A549 (cell line): ENCODE measurements around the gene DGKA. TPM values are rescaled to one million over a fixed set of nuclear protein-coding genes. Genes with fewer than 3 reads are reported as not detected.
A peak's percentile ranks its signal among the peaks of the same experiment; 100 is the strongest.

Source experiments
- ATAC-seq, 2 experiments: fragments of 200-7000 bp in 1 of 2; fragments of >200 bp in 1 of 2; cut with Nextera tagmentation in 1 of 2; cut with Tn5 transposase in 1 of 2; 3 replicates each; pipeline versions ENCODE4 v1.8.0 to v1.9.1; 2018 to 2020; ENCODE audit warnings: mild to moderate bottlenecking in 1 of 2, moderate library complexity in 1 of 2
- CTCF ChIA-PET: fragments of 300-600 bp; sonication (Branson Sonifier 250); formaldehyde crosslinking; extraction: SDS; loops from one replicate; lab custom pipeline; 2021; ENCODE audit warnings: antibody characterized with exemption, inconsistent platforms; lab: Yijun Ruan, JAX
- POLR2A ChIA-PET: fragments of 350-600 bp; formaldehyde crosslinking; extraction: SDS; loops from one replicate; lab custom pipeline; 2021; ENCODE audit warnings: antibody characterized with exemption, inconsistent platforms; lab: Yijun Ruan, JAX
- DNase-seq, 2 experiments: peaks; one replicate each; pipeline versions ENCODE4 v3.0.0 to v3.0.0-alpha.2; 2011 to 2016; ENCODE audit warnings: low read depth in 1 of 2, low spot score in 1 of 2
- FAIRE-seq: peaks from 2 replicates; lab custom pipeline; 2011; peaks lifted over from hg19 to GRCh38; lab: Jason Lieb, UNC
- H3K27ac ChIP-seq, 2 experiments: fragments of >200 bp; sonication (Bioruptor Twin); formaldehyde crosslinking; 3 replicates each; pipeline ENCODE4 v1.5.1; 2016 to 2017
- H3K4me1 ChIP-seq: fragments of >200 bp; sonication (Bioruptor Twin); formaldehyde crosslinking; 3 replicates; pipeline ENCODE4 v1.6.1; 2016
- H3K4me2 ChIP-seq: fragments of >200 bp; sonication (Bioruptor Twin); formaldehyde crosslinking; 3 replicates; pipeline ENCODE4 v1.6.1; 2016
- H3K4me3 ChIP-seq: fragments of >200 bp; sonication (Bioruptor Twin); formaldehyde crosslinking; 3 replicates; pipeline ENCODE4 v1.5.1; 2016
- H3K9me3 ChIP-seq: fragments of >200 bp; sonication (Bioruptor Twin); formaldehyde crosslinking; 3 replicates; pipeline ENCODE4 v1.6.1; 2016
- BHLHE40 ChIP-seq: IDR thresholded peaks from 2 replicates; pipeline ENCODE4 v1.6.1; 2012; ENCODE audit warnings: low read depth, low read length, inconsistent platforms
- CBX2 ChIP-seq: fragments of 200-600 bp; sonication (generic); IDR thresholded peaks from 2 replicates; pipeline ENCODE4 v1.6.1; 2016; ENCODE audit warnings: low read depth, mild to moderate bottlenecking, borderline replicate concordance
- CHD4 ChIP-seq: fragments of 200-600 bp; sonication (generic); IDR thresholded peaks from 2 replicates; pipeline ENCODE4 v1.6.1; 2016; ENCODE audit warnings: antibody characterized with exemption, mild to moderate bottlenecking, borderline replicate concordance
- EHF ChIP-seq: fragments of 250-450 bp; sonication (Bioruptor Pico); IDR thresholded peaks from 2 replicates; pipeline ENCODE4 v1.5.0; 2020; ENCODE audit warnings: mild to moderate bottlenecking
- ESRRA ChIP-seq: fragments of 150-350 bp; IDR thresholded peaks from 2 replicates; pipeline ENCODE4 v1.6.1; 2014; ENCODE audit warnings: mild to moderate bottlenecking, low read length, borderline replicate concordance
- FOSL2 ChIP-seq, 2 experiments: fragments of 450-650 bp in 1 of 2; fragments of >200 bp in 1 of 2; sonication (Bioruptor Twin) in 1 of 2; formaldehyde crosslinking; IDR thresholded peaks; 2 replicates each; pipeline versions ENCODE4 v1.5.0 to v1.6.1; 2016 to 2020; ENCODE audit warnings: mild to moderate bottlenecking in 1 of 2, moderate library complexity in 1 of 2
- FOXS1 ChIP-seq: fragments of 250-450 bp; sonication (Bioruptor Pico); IDR thresholded peaks from 2 replicates; pipeline ENCODE4 v1.5.0; 2020; ENCODE audit warnings: mild to moderate bottlenecking, moderate library complexity
- GATA3 ChIP-seq: IDR thresholded peaks from 2 replicates; pipeline ENCODE4 v1.6.1; 2012; ENCODE audit warnings: borderline replicate concordance
- HDAC2 ChIP-seq: fragments of 200-600 bp; sonication (generic); IDR thresholded peaks from 2 replicates; pipeline ENCODE4 v1.6.1; 2016
- HOXA7 ChIP-seq: fragments of 250-450 bp; sonication (Bioruptor Pico); IDR thresholded peaks from 2 replicates; pipeline ENCODE4 v1.5.0; 2020; ENCODE audit warnings: mild to moderate bottlenecking, moderate library complexity
- HOXB13 ChIP-seq: fragments of 250-450 bp; sonication (Bioruptor Pico); IDR thresholded peaks from 2 replicates; pipeline ENCODE4 v1.5.0; 2020; ENCODE audit warnings: low read depth, mild to moderate bottlenecking, moderate library complexity
- JUN ChIP-seq, 2 experiments: fragments of >200 bp; sonication (Bioruptor Twin); formaldehyde crosslinking; IDR thresholded peaks; 2 replicates in 1 of 2; 3 replicates in 1 of 2; pipeline ENCODE4 v1.6.1; 2016 to 2017
- MAZ ChIP-seq: fragments of 150-350 bp; IDR thresholded peaks from 2 replicates; pipeline ENCODE4 v1.6.1; 2014; ENCODE audit warnings: antibody characterized with exemption, low read depth, low read length, borderline replicate concordance
- NPAS2 ChIP-seq: fragments of 250-450 bp; sonication (Bioruptor Pico); IDR thresholded peaks from 2 replicates; pipeline ENCODE4 v1.8.0; 2022; ENCODE audit warnings: mild to moderate bottlenecking, moderate library complexity, borderline replicate concordance
- PBX3 ChIP-seq: IDR thresholded peaks from 2 replicates; pipeline ENCODE4 v1.6.1; 2012
- POLR2AphosphoS2 ChIP-seq: conservative IDR thresholded peaks from 2 replicates; pipeline ENCODE4 v1.6.1; 2012; ENCODE audit warnings: low read length, improper control_type of control experiment, inconsistent platforms
- RAD21 ChIP-seq, 2 experiments: fragments of >200 bp in 1 of 2; sonication (Bioruptor Twin) in 1 of 2; formaldehyde crosslinking in 1 of 2; IDR thresholded peaks in 1 of 2; conservative IDR thresholded peaks in 1 of 2; 2 replicates in 1 of 2; 3 replicates in 1 of 2; pipeline ENCODE4 v1.6.1; 2012 to 2018; ENCODE audit warnings: inconsistent platforms in 1 of 2
- RFX5 ChIP-seq: fragments of 450-650 bp; IDR thresholded peaks from 2 replicates; pipeline ENCODE4 v1.7.1; 2014; ENCODE audit warnings: antibody characterized with exemption, mild to moderate bottlenecking, moderate library complexity
- RNF2 ChIP-seq: fragments of 200-600 bp; sonication (generic); IDR thresholded peaks from 2 replicates; pipeline ENCODE4 v1.6.1; 2016; ENCODE audit warnings: low read depth, mild to moderate bottlenecking, antibody characterized with exemption, moderate library complexity, borderline replicate concordance
- TFCP2L1 ChIP-seq: fragments of 250-450 bp; sonication (Bioruptor Pico); IDR thresholded peaks from 2 replicates; pipeline ENCODE4 v1.5.0; 2021; ENCODE audit warnings: mild to moderate bottlenecking
- TP53 ChIP-seq: fragments of 250-450 bp; sonication (Bioruptor Pico); IDR thresholded peaks from 2 replicates; pipeline ENCODE4 v1.5.0; 2021; ENCODE audit warnings: mild to moderate bottlenecking, moderate library complexity
- ZC3H11A ChIP-seq: fragments of 450-650 bp; IDR thresholded peaks from 2 replicates; pipeline ENCODE4 v1.6.1; 2014; ENCODE audit warnings: antibody characterized with exemption, mild to moderate bottlenecking
- ZFP36 ChIP-seq: fragments of 450-650 bp; IDR thresholded peaks from 2 replicates; pipeline ENCODE4 v1.6.1; 2014; ENCODE audit warnings: borderline replicate concordance; ENCODE audit not compliant: partially characterized antibody
- ZNF302 ChIP-seq: fragments of 250-450 bp; sonication (Bioruptor Pico); IDR thresholded peaks from 2 replicates; pipeline ENCODE4 v1.9.0; 2021; ENCODE audit warnings: inconsistent platforms, mild to moderate bottlenecking, moderate library complexity
- WGBS: methylation state at CpG from one replicate; pipeline ENCODE4 v1.1.6; 2017; ENCODE audit errors: missing lambda C conversion rate; 5-methylcytosine and 5-hydroxymethylcytosine counted together
- polyA plus RNA-seq, 4 experiments: library from polyadenylated mRNA; depleted of rRNA in 3 of 4; stranded (reverse); fragments of >200 nt; fragmentation: RNase III in 1 of 4; extraction: RNeasy Plus Mini Kit Qiagen cat#74134 plus additional on column Dnase treatment in 1 of 4; gene quantifications; 2 replicates in 3 of 4; 3 replicates in 1 of 4; pipeline ENCODE4 v1.2.3, GENCODE V29; 2011 to 2017
- TF ChIP-seq, protein P1 (sequence below): fragments of >200 bp; sonication (Bioruptor Twin); formaldehyde crosslinking; IDR thresholded peaks from 3 replicates; pipeline ENCODE4 v1.6.1; 2016
- TF ChIP-seq, protein P2 (sequence below): fragments of 250-450 bp; sonication (Bioruptor Pico); IDR thresholded peaks from 2 replicates; pipeline ENCODE4 v1.5.0; 2020; ENCODE audit warnings: low read depth, mild to moderate bottlenecking, moderate library complexity

DGKA gene
- polyA plus RNA-seq, 2 of the 4 experiments (the other 2 are of a cell fraction), result 21.0 to 24.7 TPM

GRCh38 chr12:55906056-55906455 lies 24.9 kb upstream of the DGKA start:
- CTCF ChIA-PET, result no interaction called here
- POLR2A ChIA-PET, result no interaction called here
- ATAC-seq (no peak), FAIRE-seq (no peak)
- WGBS, result 20% methylated on average over 1 of the region's 1 CpG
- Histone ChIP-seq H3K9me3 (no peaks in the 10 kb centered on the region), H3K4me3 (no peak overlapping the region), H3K4me1 (peaks cover 22% of the 10 kb centered on the region; the same call in 2 of the 3 replicates), H3K27ac (no peak overlapping the region)
- TF ChIP-seq HDAC2, result no peak
- no peak for TF ChIP-seq BHLHE40
- TF ChIP-seq CBX2, result no peak
- no peak for TF ChIP-seq TFCP2L1 (CRISPR knock-in tag)
- TF ChIP-seq TP53 (CRISPR knock-in tag), result no peak
- no peak for TF ChIP-seq RNF2
- no peak for TF ChIP-seq CHD4
- TF ChIP-seq EHF (CRISPR knock-in tag), result no peak
- no peak for TF ChIP-seq NPAS2 (CRISPR knock-in tag)
- TF ChIP-seq, all 56 proteins: peak for 0
- no peak for DNase-seq
- H3K4me2 ChIP-seq, result peak overlapping the region; percentile 29; the same call in 1 of the 3 replicates

DNA sequence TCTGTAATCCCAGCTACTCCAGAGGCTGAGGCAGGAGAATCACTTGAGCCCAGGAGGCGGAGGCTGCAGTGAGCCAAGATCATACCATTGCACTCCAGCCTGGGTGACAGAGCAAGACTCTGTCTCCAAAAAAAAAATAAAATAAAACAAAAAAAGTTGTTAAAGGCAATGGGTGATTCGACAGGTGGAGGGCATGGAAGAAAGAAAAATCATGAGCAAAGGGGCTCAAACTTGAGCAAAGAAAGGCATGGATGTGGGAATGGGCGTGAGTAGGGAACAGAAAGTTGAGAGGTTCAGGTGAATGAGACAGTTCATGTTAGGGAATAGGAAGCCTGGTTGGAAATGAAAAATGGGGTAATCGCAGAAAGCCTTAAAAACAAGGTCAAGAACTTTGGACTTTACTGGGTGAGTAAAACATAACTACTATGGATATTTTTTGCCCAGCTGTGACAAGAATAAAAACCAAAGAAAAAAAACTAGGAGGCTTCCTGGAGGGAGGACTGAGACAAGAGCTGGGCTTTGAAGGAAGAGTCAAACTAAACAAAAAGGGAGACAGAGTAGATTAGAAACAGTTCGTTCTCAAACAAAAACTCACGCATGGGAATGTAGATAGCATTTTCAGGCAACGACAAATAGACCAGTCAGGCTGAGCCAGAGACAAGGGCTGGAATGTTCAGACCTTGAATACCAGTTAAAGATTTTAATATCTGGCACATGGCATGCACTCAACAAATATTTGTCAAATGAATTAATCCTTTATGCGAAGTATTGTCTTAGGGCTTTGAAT lies 22.0 kb upstream of the DGKA start:
- Histone ChIP-seq H3K4me2 (peak overlapping the region; percentile 37), H3K27ac (peak overlapping the region; percentile 36 to 49; a peak in 3 of 6 replicates), H3K9me3 (no peaks in the 10 kb centered on the region), H3K4me3 (no peak overlapping the region), H3K4me1 (peaks cover 22% of the 10 kb centered on the region; the same call in 2 of the 3 replicates)
- ATAC-seq (peak in 1 of 2 experiments; percentile 80; a peak in 3 of 6 replicates), DNase-seq (no peak), FAIRE-seq (no peak)
- TF ChIP-seq ZC3H11A (no peak), HOXA7 (CRISPR knock-in tag) (no peak), RAD21 (conservative IDR thresholded peaks at IDR 0.05 in 1 of 2, IDR thresholded peaks at IDR 0.05 in 1 of 2) (no peak), ZNF302 (no peak), ZFP36 (no peak), POLR2AphosphoS2 (no peak), GATA3 (no peak), JUN (IDR thresholded peaks at IDR 0.05) (no peak), MAZ (no peak), RFX5 (no peak), ESRRA (no peak), HOXB13 (CRISPR knock-in tag) (no peak), FOSL2 (IDR thresholded peaks at IDR 0.05) (no peak), FOSL2 (CRISPR knock-in tag; IDR thresholded peaks at IDR 0.05) (no peak), PBX3 (no peak), TP53 (CRISPR knock-in tag) (no peak), FOXS1 (CRISPR knock-in tag) (no peak)
- TF ChIP-seq, protein P1, sequence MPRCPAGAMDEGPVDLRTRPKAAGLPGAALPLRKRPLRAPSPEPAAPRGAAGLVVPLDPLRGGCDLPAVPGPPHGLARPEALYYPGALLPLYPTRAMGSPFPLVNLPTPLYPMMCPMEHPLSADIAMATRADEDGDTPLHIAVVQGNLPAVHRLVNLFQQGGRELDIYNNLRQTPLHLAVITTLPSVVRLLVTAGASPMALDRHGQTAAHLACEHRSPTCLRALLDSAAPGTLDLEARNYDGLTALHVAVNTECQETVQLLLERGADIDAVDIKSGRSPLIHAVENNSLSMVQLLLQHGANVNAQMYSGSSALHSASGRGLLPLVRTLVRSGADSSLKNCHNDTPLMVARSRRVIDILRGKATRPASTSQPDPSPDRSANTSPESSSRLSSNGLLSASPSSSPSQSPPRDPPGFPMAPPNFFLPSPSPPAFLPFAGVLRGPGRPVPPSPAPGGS, result no peak
- TF ChIP-seq, protein P2, sequence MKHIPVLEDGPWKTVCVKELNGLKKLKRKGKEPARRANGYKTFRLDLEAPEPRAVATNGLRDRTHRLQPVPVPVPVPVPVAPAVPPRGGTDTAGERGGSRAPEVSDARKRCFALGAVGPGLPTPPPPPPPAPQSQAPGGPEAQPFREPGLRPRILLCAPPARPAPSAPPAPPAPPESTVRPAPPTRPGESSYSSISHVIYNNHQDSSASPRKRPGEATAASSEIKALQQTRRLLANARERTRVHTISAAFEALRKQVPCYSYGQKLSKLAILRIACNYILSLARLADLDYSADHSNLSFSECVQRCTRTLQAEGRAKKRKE, result no peak
- WGBS, result 41% methylated on average over 8 of the region's 8 CpGs
- ChIA-PET CTCF (interaction anchor here (1.5 to 3.6 kb wide), 4 partner anchors 17 to 66 kb away, joined by 3 to 18 read pairs (median 4); partner anchors contain the start of gene MMP19), POLR2A (interaction anchor here (0.6 kb wide), 1 partner anchor 65 kb away, joined by 5 read pairs; no protein-coding TSS in a partner anchor)
